Loucy (cell line): ENCODE measurements around the gene HACL1.
A peak's percentile ranks its signal among the peaks of the same experiment; 100 is the strongest.
"Not testable (repeated sequence)": the region's sequence is repeated elsewhere in the genome, so short reads cannot be mapped to it uniquely, and the experiment has no call there.

Experiments used
- H2AFZ ChIP-seq: fragments of 200-600 bp; sonication (generic); 2 replicates; pipeline ENCODE4 v1.6.0; 2016; ENCODE audit warnings: antibody characterized with exemption, mild to moderate bottlenecking, low read length, moderate library complexity
- H3F3A ChIP-seq: fragments of 200-600 bp; 2 replicates; pipeline ENCODE4 v1.6.0; 2016; ENCODE audit warnings: antibody characterized with exemption, low read depth, mild to moderate bottlenecking
- H3K27me3 ChIP-seq: fragments of 200-600 bp; sonication (generic); 2 replicates; pipeline ENCODE4 v1.6.1; 2014; ENCODE audit warnings: low read length, mild to moderate bottlenecking; ENCODE audit not compliant: insufficient read depth, poor library complexity, severe bottlenecking
- H3K36me3 ChIP-seq: fragments of 200-600 bp; sonication (generic); 2 replicates; pipeline ENCODE4 v1.6.1; 2016; ENCODE audit warnings: low read length; ENCODE audit not compliant: insufficient read depth
- H3K4me1 ChIP-seq: fragments of 200-600 bp; sonication (generic); 2 replicates; pipeline ENCODE4 v1.5.1; 2014; ENCODE audit warnings: low read length, mild to moderate bottlenecking; ENCODE audit not compliant: insufficient read depth, poor library complexity, severe bottlenecking
- H3K4me2 ChIP-seq: fragments of 200-600 bp; sonication (generic); 2 replicates; pipeline ENCODE4 v1.6.0; 2014; ENCODE audit warnings: antibody characterized with exemption, low read length, low read depth, mild to moderate bottlenecking; ENCODE audit not compliant: poor library complexity, severe bottlenecking
- H3K4me3 ChIP-seq: fragments of 200-600 bp; sonication (generic); 2 replicates; pipeline ENCODE4 v1.5.1; 2014; ENCODE audit warnings: low read length, mild to moderate bottlenecking, mixed read lengths; ENCODE audit not compliant: poor library complexity, severe bottlenecking
- H3K79me2 ChIP-seq: fragments of 200-600 bp; sonication (generic); 2 replicates; pipeline ENCODE4 v1.6.1; 2014; ENCODE audit warnings: low read length; ENCODE audit not compliant: insufficient read depth
- H3K9ac ChIP-seq: fragments of 200-600 bp; sonication (generic); 2 replicates; pipeline ENCODE4 v1.6.0; 2014; ENCODE audit warnings: mild to moderate bottlenecking, low read depth, low read length, moderate library complexity; ENCODE audit not compliant: poor library complexity, severe bottlenecking
- H3K9me2 ChIP-seq: fragments of 200-600 bp; sonication (generic); replicated peaks from 2 replicates; pipeline ENCODE4 v1.6.1; 2016; ENCODE audit warnings: low read depth, low read length, mixed read lengths
- H3K9me3 ChIP-seq: fragments of 200-600 bp; sonication (generic); 2 replicates; pipeline ENCODE4 v1.6.1; 2014; ENCODE audit warnings: mild to moderate bottlenecking, antibody characterized with exemption, low read length, low read depth; ENCODE audit not compliant: insufficient read depth
- H4K20me1 ChIP-seq: fragments of 200-600 bp; sonication (generic); 2 replicates; pipeline ENCODE4 v1.6.0; 2014; ENCODE audit warnings: antibody characterized with exemption, low read length, mild to moderate bottlenecking; ENCODE audit not compliant: insufficient read depth, poor library complexity, severe bottlenecking
- CTCF ChIP-seq: fragments of 200-600 bp; sonication (generic); conservative IDR thresholded peaks from 2 replicates; pipeline ENCODE4 v1.5.1; 2014; ENCODE audit warnings: mild to moderate bottlenecking, antibody characterized with exemption, low read length
- EZH2phosphoT487 ChIP-seq: fragments of 200-600 bp; IDR thresholded peaks from 2 replicates; pipeline ENCODE4 v1.6.1; 2018; ENCODE audit warnings: antibody characterized with exemption, mild to moderate bottlenecking, moderate library complexity, borderline replicate concordance

The HACL1 gene

DNA sequence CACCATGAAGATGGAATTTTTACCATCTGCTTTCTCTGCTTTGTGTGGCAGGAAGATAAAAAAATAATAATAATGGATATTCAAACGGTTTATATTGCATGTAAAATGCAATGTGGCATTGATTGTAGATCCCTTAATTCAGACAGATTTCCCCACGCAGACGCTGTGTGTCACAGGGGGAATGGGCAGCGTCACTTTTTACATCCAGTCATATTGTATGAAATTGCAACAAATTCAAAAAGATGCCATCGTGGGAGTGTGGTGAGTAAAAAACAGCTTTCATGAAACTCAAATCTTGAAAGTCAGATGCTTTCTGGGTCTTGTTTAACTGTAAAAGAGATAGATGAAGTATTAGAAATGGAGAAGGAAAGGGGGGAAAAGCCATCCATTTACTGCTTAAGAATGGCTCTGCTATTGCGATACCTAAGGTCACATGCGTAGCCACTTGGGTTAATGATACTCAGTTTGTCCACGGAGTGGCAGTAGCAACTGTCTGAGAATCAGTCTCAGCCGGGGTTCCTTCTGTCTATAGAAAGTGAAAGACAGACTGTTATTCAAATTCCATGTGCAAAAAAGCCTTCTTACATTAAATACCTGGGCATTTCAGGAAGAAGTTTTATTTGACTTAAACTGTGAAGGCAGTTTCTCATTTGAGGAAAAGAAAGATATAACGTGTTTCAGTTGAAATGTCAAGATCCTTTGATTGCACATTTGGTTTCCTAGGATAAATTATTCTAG lies 28.7 kb upstream of the HACL1 start:
- Histone ChIP-seq H3K4me2 (peak overlapping the region; percentile 54), H3K4me1 (peaks cover 5% of the 10 kb centered on the region), H3K79me2 (no peaks in the 10 kb centered on the region), H3K9ac (no peak overlapping the region), H3F3A (no peaks in the 10 kb centered on the region), H2AFZ (no peak overlapping the region), H4K20me1 (no peaks in the 10 kb centered on the region), H3K9me2 (no peaks in the 10 kb centered on the region), H3K36me3 (no peaks in the 10 kb centered on the region), H3K27me3 (no peaks in the 10 kb centered on the region), H3K9me3 (no peaks in the 10 kb centered on the region), H3K4me3 (no peak overlapping the region)
- no peak for TF ChIP-seq EZH2phosphoT487
- peak; percentile 87 for TF ChIP-seq CTCF

DNA sequence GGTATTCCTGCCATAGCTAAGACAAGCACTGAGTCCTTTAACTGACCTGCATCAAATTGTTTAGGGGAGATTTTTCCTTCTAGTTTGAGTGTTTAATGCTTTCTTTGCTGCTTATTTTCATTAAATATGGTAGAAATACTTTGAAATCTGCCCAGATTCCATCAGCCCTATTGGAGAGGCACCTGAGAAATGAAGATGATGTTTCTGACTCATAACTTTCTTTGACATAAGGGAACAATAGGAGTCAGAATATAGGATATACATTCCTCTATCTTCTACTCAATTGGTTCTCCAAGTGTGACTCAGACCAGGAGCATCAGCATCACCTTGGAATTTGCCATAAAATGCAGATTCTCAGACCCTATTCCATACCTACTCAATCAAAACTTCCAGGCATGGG lies 27.6 kb upstream of the HACL1 start:
- Histone ChIP-seq H3K36me3 (no peaks in the 10 kb centered on the region), H2AFZ (no peak overlapping the region), H3K79me2 (no peaks in the 10 kb centered on the region), H3K9ac (no peak overlapping the region), H3F3A (no peaks in the 10 kb centered on the region), H3K27me3 (no peaks in the 10 kb centered on the region), H3K9me2 (no peaks in the 10 kb centered on the region), H3K4me3 (no peak overlapping the region), H3K4me2 (no peak overlapping the region), H3K9me3 (no peaks in the 10 kb centered on the region), H4K20me1 (no peaks in the 10 kb centered on the region), H3K4me1 (peaks cover 9% of the 10 kb centered on the region)
- TF ChIP-seq EZH2phosphoT487 (no peak), CTCF (no peak)

GRCh38 chr3:15623535-15624440 lies 22.4 kb upstream of the HACL1 start:
- H3K36me3 ChIP-seq, result no peaks in the 10 kb centered on the region
- H3F3A ChIP-seq, result no peaks in the 10 kb centered on the region
- H3K79me2 ChIP-seq, result no peaks in the 10 kb centered on the region
- no peak overlapping the region for H3K9ac ChIP-seq
- no peak overlapping the region for H3K4me3 ChIP-seq
- peak overlapping the region; percentile 14 for H3K4me2 ChIP-seq
- peaks cover 5% of the 10 kb centered on the region for H3K4me1 ChIP-seq
- TF ChIP-seq EZH2phosphoT487 (no peak), CTCF (no peak)
- no peaks in the 10 kb centered on the region for H4K20me1 ChIP-seq
- no peaks in the 10 kb centered on the region for H3K9me2 ChIP-seq
- H3K9me3 ChIP-seq, result peaks cover 7% of the 10 kb centered on the region
- H2AFZ ChIP-seq, result no peak overlapping the region
- no peaks in the 10 kb centered on the region for H3K27me3 ChIP-seq

GRCh38 chr3:15619659-15620464 lies 18.5 kb upstream of the HACL1 start:
- not testable (repeated sequence) for H3K9me3 ChIP-seq, H3K4me3 ChIP-seq

More at GRCh38 chr3:15619659-15620464, 18.5 kb upstream of the HACL1 start:
- not testable (repeated sequence) for H3K27me3 ChIP-seq, H2AFZ ChIP-seq, H3K36me3 ChIP-seq, H3K4me1 ChIP-seq, H3K9ac ChIP-seq, H4K20me1 ChIP-seq, H3F3A ChIP-seq, H3K4me2 ChIP-seq, H3K79me2 ChIP-seq, H3K9me2 ChIP-seq
